NCI-H2107 treated with DMSO at 0.1 percent for 48 hours (cell line): ENCODE data around the gene PNLIPRP1.

Source experiments
- DNase-seq: peaks from one replicate; lab custom pipeline; 2025; ENCODE audit not compliant: unreplicated experiment; lab: John Stamatoyannopoulos, UW

PNLIPRP1 gene

DNA sequence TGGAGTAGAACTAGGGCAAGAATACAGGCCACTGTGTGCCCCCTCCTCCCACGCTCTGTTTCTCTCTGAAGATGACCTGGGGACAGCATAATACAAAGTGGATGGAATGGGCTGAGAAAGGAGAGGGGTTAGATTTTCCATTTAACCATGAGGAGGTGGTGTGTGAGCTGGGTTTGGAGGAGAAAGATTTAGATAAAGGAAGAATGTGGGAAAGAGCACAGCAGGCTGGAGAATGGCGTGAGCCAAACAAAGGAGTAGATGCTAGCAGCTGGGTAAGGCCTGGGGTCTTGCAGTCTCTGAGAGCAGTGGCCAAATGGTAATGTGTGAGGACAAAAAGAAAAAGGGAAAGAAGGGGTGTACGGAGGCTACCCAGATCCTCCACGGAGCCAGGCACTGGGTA is 38.6 kb downstream of the PNLIPRP1 start:
- no peak for DNase-seq

DNA sequence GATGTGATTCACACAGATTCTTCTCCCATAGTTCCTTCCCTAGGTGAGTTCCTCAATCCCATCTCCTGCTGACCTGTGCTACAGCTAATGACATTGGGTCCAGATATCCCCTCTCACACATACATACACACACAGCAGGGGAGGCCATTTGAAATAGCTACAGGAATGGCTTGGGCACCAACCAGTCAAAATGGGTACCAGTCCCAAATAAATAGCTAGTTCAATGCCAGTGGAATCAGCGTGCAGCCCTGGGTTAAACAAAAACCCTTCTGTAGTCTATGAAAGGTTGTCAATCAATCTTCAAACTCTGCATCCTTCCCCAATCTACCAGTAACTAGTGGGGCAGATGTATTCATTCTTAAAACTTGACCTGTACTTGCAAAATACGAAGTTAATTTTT is 39.3 kb downstream of the PNLIPRP1 start:
- DNase-seq: no peak

DNA sequence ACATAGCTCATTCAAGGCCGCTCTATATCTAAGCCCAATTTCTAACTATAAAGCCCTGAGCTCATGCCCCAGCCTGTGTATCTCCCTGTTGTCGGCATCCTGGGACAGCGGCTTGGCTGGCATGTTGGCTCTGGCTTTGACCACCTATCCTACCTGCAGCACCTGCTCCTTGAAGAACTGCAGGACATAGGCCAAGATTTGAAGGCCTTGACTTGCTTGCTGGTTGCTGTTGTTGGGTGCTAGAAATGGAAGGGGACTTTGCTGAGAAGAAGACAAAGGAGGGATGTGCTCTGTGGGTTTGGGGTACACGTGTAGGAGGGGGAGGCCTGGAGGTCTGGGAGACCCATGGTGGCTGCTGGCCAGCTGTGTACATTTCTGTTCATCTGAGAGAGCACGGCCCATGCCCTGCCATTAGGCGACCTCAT is 41.1 kb downstream of the PNLIPRP1 start:
- no peak for DNase-seq

DNA sequence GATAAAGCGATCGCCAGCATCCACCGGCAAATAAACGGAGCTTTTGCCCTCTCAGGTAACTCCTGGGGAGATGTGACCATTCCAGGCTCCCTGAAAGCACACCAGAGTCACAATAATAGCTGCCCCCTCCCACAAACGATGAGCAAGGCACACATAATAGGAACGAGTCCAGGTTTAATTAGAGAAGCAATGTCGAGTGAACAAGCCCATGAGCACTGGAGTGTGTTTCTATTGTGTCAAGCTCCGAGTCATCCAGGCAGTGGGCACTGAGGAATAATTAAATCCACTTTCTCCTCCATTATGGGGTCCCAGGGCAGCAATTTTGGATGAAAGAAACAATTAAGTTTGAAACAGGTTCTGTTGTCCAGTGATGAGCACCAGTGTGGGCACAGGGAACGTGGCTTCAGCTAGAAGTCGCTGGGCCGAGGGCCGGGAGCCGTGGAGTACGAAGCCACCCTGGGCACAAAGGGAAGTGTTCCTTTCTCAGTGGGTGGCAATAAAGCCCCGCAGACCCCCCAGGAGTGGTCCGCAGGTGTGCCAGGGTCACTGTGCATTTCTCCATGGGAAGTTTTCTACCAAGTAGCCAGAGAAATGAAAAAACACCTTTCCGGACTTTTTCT is 41.9 kb downstream of the PNLIPRP1 start:
- DNase-seq: no peak

DNA sequence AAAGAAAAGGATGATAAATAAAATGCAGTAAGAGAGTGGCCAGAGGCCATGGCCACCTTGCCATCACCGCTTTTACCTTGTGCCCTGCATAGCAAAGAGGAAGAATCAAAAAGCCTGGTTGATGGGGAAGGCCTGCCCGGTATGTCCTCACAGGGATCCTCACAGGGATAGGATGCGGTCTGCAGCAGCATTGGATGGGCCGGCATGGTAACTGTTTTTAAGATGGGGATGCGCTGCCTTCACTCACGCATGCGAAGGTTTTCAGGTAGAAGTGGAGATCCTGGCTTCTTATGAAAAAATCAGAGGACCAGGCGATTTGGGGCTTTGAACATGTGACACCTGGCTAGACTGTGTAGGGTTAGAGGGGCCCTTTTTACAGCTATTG is 42.4 kb downstream of the PNLIPRP1 start:
- DNase-seq: no peak

DNA sequence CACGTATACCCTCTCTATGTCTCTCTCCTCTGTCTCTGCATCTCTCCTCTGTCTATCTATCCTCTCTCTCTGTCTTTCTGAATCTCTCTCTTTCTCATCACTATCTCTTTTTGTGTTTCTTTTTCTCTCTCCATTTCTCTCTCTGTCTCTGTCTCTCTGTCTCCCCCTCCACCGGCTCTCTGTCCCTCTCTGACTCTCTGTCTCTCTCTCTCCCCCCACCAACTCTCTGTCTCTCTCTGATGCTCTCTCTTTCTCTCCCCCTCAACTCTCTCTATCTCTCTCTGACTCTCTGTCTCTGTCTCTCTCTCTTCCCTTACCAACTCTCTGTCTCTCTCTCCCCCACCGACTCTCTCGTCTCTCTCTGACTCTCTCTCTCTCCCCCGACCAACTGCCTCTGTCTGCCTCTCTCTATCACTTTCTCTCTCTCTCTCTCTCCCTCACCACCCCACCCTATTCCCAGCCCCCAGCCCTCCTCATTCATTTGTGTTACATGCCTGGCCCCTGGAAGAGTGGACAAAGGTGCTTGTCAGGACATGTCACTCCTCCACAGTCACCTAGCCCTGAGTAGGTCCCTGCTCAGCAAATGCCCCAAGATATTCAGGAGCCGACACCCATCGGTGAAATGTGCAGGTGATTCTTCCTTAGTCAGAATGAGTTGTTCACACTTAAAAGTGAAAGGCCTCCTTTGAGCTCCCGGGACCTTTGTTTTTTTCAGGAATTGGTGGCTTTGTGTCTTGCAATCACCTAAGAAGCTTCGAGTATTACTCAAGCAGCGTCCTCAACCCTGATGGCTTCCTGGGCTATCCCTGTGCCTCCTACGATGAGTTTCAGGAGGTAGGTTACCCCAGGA is 43.6 kb downstream of the PNLIPRP1 start:
- DNase-seq: no peak

DNA sequence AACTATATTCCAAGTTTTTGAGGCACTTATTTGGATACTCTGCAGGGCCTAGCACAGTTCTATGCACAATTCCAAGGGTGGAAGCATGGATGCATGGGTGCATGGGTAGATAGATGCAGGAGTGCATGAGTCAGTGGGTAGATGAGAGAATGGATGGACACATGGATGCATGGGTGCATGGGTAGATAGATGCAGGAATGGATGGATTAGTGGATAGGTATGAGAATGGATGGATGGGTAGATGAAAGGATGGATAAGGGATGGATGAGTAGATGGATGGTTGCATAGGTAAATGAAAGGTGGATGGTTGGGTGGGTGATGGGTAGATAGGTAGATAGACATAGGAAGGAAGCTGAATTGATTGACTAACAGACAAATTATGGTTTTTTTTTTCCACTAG is 45.6 kb downstream of the PNLIPRP1 start:
- DNase-seq: no peak

DNA sequence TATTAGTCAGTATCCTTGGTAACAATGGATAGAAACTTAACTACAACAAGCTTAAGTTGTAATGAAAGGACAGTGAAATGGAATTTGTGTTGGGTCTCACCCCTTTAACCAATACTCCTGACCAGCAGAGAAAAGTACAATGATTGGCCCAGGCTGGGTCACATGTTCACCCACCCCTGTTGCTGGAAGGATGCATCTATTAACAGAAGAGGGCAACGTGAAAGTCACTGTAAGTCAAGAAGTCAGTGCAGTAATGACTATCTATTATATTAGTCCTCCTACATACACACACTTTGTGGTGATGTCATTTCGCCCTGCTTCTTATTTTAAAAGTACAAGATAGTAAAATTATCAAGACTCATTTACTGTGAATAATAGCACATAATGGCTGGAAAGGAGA is 46.2 kb downstream of the PNLIPRP1 start:
- DNase-seq: no peak

DNA sequence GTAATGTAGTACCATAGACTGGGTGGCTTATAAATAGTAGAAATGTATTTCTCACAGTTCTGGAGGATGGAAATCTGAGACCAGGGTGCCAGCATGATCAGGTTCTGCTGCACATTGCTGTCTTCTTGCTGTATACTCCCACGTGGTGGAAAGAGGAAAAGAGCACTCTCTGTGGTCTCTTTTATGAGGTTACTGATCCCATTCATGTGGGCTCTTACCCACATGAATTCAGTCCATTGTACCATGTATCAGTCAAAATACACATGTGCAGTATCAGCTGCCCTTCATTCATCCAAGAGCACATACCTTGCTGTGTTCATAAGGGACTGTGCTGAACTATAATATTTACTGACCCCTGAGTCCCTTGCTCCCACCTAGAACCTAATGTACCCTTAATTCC is 47.1 kb downstream of the PNLIPRP1 start:
- DNase-seq: no peak

DNA sequence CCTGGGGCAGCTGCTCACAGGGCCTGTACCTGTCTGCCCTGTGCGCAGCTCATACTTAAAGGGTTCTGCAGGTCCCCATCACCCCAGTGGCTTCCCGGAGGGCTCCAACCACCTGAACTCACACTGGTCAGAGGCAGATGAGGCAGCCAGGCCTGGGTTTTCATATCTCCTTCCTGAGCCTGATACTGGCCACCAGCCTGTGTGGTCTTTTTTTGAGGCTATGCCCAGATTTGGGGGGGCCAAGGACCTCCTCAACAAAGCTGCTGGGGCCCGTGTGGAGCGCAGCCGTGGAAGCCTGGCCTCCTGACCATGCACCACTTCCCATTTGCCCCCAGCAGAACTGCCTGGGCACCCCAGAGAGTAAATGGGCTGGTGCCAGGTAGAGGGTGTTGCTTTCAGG is 55.7 kb downstream of the PNLIPRP1 start:
- no peak for DNase-seq

DNA sequence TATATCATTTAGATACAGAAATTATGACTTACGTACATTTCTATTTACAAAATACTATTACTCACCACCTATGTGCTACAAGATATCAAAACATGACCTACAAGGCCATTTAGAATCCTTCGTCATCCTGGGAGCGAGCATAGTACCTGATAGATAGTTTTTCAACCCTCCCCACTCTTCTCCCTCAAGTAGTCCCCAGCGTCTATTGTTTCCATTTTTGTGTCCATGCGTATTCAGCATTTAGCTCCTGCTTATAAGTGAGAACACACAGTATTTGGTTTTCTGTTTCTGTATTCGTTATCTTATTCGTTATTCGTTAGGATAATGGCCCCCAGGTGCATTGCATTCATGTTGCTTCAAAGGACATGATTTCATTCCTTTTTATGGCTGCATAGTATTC is 58.1 kb downstream of the PNLIPRP1 start:
- no peak for DNase-seq

DNA sequence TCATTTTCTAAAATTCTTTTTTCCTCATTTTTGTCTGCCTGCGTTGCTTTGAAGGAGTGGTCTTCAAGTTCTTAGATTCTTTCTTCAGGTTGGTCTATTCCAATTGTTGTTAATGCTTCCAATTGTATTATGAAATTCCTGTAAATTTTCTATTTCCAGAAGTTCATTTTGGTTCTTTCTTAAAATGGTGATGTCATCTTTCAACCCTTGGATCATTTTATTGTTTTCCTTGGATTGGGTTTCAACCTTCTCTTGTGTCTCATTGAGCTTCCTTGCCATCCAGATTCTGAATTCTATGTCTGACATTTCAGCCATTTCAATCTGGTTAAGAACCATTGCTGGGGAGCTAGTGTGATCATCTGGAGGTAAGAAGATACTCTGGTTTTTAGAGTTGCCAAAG is 63.1 kb downstream of the PNLIPRP1 start:
- DNase-seq: no peak

DNA sequence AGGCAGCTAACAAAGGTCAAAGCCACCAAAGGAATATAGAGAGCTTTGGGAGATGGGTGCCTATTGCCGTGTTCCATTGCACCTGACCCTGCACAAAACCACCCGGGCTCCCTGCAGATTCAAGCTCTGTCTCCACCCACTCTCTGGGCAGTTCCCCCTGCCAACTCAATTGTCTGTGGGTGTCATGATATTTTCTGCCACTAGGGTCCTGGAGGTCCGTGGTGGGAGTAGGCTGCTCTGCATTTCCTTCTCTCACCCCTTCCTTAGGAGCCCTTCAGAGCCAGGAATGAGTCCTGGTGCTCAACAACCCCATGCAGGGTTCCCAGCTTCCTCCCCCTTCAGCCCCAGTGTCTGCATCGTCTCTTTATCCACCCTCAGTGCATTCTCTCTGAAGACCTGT is 64.1 kb downstream of the PNLIPRP1 start:
- no peak for DNase-seq

DNA sequence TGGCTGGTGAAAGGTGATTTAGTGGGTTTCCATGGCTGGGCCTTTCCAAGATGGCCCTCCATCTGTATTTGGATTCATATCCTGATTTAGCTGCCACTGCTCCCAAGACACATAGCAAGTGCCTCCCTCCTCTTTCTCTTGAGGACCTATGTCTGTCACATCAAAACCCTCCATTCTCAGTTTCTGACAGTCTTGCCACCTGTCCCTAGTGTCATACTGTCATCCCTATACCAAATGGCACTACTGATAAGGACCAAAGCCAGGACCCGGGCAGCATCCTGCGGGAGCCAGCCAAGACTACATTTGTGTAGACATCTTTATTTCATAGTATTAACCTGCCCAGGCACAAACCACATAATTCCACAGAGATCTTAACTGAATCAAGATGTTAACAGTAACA is 64.8 kb downstream of the PNLIPRP1 start:
- no peak for DNase-seq

DNA sequence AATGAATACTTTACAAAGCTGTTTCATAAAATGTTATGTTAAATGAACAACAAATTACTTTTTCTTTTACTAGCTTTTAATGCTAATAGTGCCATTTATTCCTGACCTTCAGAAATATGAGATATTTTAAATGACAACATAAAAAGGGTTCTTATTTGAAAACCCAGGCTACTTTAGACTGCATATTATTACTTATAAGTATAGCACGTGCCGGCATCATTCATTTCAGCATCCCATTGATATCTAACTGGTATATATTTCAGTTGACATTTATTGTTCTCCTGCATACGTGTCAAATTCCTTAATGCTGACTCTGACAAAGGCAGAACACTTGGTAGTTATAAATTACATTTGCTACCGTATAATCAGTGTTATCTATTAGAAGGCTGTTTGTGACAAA is 65.3 kb downstream of the PNLIPRP1 start:
- DNase-seq: no peak

DNA sequence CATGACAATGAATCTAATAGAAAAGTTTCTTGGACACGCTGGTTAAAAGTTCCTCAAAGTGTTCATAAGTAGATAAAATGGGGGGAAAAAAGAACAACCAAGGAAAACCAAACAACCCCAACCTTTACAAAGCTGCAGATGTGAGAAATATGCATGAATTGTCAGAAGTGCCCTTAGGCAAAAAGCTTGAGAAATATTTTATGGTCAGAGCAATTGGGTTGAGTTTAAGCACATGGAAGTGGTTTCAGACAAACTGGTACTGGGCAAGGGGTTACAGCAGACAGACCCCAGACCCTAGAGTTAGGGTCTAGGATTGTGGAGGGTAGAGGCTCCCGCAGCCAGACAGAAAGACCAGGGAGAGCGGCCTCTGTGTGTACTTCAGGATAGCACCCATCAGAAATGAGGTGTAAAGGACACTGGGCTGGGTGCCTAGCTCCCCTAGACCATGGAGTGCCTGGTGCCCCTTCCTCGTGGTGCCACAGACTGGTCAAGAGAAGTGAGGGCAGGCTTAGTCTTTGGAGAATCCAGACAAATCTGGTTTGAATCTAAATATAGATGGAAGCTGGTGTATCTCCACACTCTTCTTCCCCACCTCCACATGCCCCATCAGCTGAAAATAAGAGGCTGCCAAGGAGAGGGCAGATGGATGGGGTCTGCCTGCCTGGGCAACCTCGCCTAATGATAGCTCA is 67.2 kb downstream of the PNLIPRP1 start:
- no peak for DNase-seq
